Esophagus mucosa (tissue), 1 donor: Measurements from ENCODE around the gene CFAP69. TPM values are rescaled to one million over a fixed set of nuclear protein-coding genes. Genes with fewer than 3 reads are reported as not detected.
"Not testable (repeated sequence)": the region's sequence is repeated elsewhere in the genome, so short reads cannot be mapped to it uniquely, and the experiment has no call there.

Source experiments
- ATAC-seq: fragments of 200-7000 bp; cut with Tn5 transposase; one replicate; pipeline ENCODE4 v1.9.1; 2020
- total RNA-seq: library from RNA; stranded (reverse); gene quantifications from one replicate; pipeline ENCODE4 v1.2.4, GENCODE V29; 2023
- donor health status: DM: yes; HTN: yes; CAD: no.

The CFAP69 gene
- total RNA-seq, 1 donor from 2014 or later = 1.1 TPM

- ATAC-seq = no peak
Measured at GRCh38 chr7:90276033-90276728, 31.2 kb downstream of the CFAP69 start.

- ATAC-seq = no peak
Measured at GRCh38 chr7:90288154-90288553, 43.2 kb downstream of the CFAP69 start.

GRCh38 chr7:90290244-90291113, 45.5 kb downstream of the CFAP69 start:
- no peak for ATAC-seq

- peak; percentile 84 for ATAC-seq
Measured at GRCh38 chr7:90298145-90299038, 53.4 kb downstream of the CFAP69 start.

- ATAC-seq = no peak
Measured at GRCh38 chr7:90303241-90303640, 58.3 kb downstream of the CFAP69 start.

- ATAC-seq = no peak
Measured at GRCh38 chr7:90309872-90310271, 64.9 kb downstream of the CFAP69 start.

GRCh38 chr7:90311175-90311574, 66.2 kb downstream of the CFAP69 start:
- ATAC-seq = no peak

GRCh38 chr7:90312745-90313144, 67.8 kb downstream of the CFAP69 start:
- no peak for ATAC-seq

GRCh38 chr7:90313907-90314306, 68.9 kb downstream of the CFAP69 start:
- no peak for ATAC-seq

GRCh38 chr7:90320014-90320413, 75.0 kb downstream of the CFAP69 start:
- no peak for ATAC-seq

GRCh38 chr7:90320418-90320800, 75.4 kb downstream of the CFAP69 start:
- ATAC-seq = no peak

- peak; percentile 60 for ATAC-seq
Measured at GRCh38 chr7:90320801-90321494, 76.0 kb downstream of the CFAP69 start, which contains the start of gene FAM237B. TSS of gene FAM237B (minus strand) at chr7:90321304. CDS start at chr7:90319748, 1,556 bp downstream.

- ATAC-seq = no peak
Measured at GRCh38 chr7:90322837-90323236, 77.9 kb downstream of the CFAP69 start.

GRCh38 chr7:90326500-90326899, 81.5 kb downstream of the CFAP69 start:
- no peak for ATAC-seq

- no peak for ATAC-seq
Measured at GRCh38 chr7:90334193-90334843, 89.3 kb downstream of the CFAP69 start.

- not testable (repeated sequence) for ATAC-seq
Measured at GRCh38 chr7:90334926-90335325, 90.0 kb downstream of the CFAP69 start.

- no peak for ATAC-seq
Measured at GRCh38 chr7:90337106-90337505, 92.1 kb downstream of the CFAP69 start.

GRCh38 chr7:90345016-90345415, 100.0 kb downstream of the CFAP69 start:
- ATAC-seq = no peak

GRCh38 chr7:90345595-90346335, 100.8 kb downstream of the CFAP69 start:
- ATAC-seq = peak; percentile 28

GRCh38 chr7:90346336-90347125, 101.6 kb downstream of the CFAP69 start, which contains the start of gene GTPBP10:
TSS of gene GTPBP10 (plus strand) at chr7:90346716. CDS start at chr7:90346742, 26 bp downstream.
- ATAC-seq = peak; percentile 100
